ENCODE results near the gene RNU2-63P.
"Not testable (repeated sequence)": the region's sequence is repeated elsewhere in the genome, so short reads cannot be mapped to it uniquely, and the experiment has no call there.

The RNU2-63P gene

GRCh38 chr2:88028931-88029330, 12.6 kb upstream of the RNU2-63P start:
- DNase-seq (ENCODE audit: low read depth), result no peak

- no peak for DNase-seq (ENCODE audit: low read depth)
These were observed 11.5 kb upstream of the RNU2-63P start for GRCh38 chr2:88027697-88028389.

- no peak for DNase-seq (ENCODE audit: low read depth)
These were observed 8.2 kb upstream of the RNU2-63P start for GRCh38 chr2:88024509-88024908.

GRCh38 chr2:88022669-88022921, 6.2 kb upstream of the RNU2-63P start:
- no peak for DNase-seq (ENCODE audit: low read depth)

- DNase-seq (ENCODE audit: low read depth), result no peak
These were observed 3.6 kb upstream of the RNU2-63P start for GRCh38 chr2:88019985-88020384.

GRCh38 chr2:88018909-88019308, 2.6 kb upstream of the RNU2-63P start:
- DNase-seq (ENCODE audit: low read depth), result no peak

- not testable (repeated sequence) for DNase-seq (ENCODE audit: low read depth)
These were observed 1.9 kb upstream of the RNU2-63P start for GRCh38 chr2:88018077-88018805.

DNA sequence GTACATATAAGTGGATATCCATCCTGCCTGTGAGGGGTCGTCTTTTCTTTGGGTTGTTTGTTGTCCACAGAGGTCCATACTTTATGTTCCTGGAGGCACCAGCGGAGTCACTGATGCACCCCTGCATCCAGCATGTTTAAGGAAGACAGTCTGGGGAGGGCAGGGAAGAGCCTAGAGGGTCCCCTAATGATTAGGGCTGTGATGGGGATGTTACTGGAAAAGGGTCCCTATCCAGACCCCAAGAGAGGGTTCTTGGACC, 1.4 kb upstream of the RNU2-63P start:
- not testable (repeated sequence) for DNase-seq (ENCODE audit: low read depth)

GRCh38 chr2:88016960-88017779, 823 bp upstream of the RNU2-63P start:
- DNase-seq (ENCODE audit: low read depth), result peak; percentile 22

DNA sequence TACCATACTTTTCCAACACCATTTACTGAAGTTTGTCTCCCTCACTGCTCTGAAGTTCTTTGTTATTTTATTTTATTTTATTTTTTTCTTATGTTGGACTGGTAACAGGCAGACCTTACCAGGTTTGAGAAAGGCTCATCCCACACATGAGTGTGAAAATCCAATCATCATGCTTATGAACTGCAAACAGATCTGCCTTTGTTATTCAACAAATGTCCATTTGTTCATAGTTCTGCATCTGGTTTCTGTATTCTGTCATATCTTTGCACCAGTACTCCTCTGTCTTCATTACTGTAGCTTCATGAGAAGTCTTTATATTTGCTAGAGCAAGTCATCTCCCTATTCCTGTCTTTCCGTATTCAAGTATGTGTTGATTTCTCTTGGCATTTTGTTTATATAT, 5.3 kb downstream of the RNU2-63P start:
- DNase-seq (ENCODE audit: low read depth), result no peak

- DNase-seq (ENCODE audit: low read depth), result no peak
These were observed 6.2 kb downstream of the RNU2-63P start for GRCh38 chr2:88010136-88010535.

GRCh38 chr2:88006912-88007439, 9.4 kb downstream of the RNU2-63P start:
- no peak for DNase-seq (ENCODE audit: low read depth)

DNA sequence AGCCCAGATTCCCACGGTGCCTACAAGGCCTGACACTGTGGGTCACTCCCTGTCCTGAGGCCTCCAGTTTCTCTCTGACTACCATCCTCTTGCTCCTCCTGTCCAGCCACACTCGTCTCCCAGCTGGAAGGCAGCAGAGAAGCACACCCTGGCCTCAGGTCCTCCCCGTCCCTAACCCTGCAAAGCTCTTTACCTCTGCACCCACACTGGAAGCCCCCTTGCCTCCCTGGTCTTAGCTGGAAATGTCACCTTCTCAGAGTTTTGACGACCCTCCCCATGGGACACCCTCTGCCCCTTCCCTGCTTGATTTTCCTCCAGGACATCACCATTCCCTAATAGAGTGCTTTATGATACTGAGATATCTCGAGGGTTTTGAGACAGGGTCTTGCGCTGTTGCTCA, 10.6 kb downstream of the RNU2-63P start:
- no peak for DNase-seq (ENCODE audit: low read depth)

GRCh38 chr2:88003074-88003755, 13.1 kb downstream of the RNU2-63P start:
- DNase-seq (ENCODE audit: low read depth), result no peak

- no peak for DNase-seq (ENCODE audit: low read depth)
These were observed 14.0 kb downstream of the RNU2-63P start for GRCh38 chr2:88002359-88002707.

DNA sequence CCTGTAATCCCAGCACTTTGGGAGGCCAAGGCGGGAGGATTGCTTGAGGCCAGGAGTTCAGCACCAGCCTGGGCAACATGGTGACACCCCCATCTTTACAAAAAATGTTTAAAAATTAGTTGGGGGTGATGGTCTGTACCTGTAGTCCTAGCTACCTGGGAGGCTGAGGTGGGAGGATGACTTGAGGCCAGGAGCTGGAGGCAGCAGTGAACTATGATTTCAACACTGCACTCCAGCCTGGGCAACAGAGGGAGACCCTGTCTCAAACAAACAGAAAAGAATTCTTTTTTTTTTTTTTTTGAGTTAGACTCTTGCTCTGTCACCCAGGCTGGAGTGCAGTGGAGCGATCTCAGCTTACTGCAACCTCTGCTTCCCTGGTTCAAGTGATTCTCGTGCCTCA, 15.9 kb downstream of the RNU2-63P start:
- DNase-seq (ENCODE audit: low read depth), result not testable (repeated sequence)

DNA sequence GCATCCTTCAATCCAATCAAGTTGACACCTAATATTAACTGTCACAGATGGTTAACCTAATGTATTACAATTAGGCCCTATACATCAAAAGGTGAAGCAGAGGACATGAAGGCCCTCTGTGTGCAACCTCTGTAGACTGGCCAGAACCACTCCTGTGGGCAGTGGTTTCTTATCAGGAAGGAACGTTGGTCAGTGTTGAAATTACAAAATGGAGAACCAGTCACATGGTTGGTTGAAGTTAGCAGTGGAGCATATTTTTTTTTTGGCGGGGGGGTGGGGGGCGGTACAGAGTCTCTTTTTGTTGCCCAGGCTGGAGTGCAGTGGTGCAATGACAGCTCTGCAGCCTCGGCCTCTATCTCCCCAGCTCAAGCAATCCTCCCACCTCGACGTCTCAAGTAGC, 19.8 kb downstream of the RNU2-63P start:
- no peak for DNase-seq (ENCODE audit: low read depth)

DNA sequence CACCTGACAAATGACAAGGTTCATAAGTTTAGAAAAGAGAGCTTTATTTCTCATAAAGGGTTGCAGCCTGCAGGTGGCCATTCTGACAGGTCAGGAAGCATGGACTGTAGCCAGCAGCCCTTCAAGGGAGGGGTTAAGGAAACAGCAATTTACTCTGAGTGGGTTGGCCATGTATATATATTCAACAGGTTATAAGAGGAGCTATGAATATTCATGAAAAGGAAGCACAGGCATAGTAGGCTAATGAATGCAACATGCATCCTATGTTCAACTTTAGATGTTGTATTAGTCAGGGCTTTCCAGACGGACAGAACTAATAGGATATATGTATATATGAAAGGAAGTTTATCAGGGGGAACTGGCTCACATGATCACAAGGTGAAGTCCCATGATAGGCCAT, 20.6 kb downstream of the RNU2-63P start:
- no peak for DNase-seq (ENCODE audit: low read depth)

DNA sequence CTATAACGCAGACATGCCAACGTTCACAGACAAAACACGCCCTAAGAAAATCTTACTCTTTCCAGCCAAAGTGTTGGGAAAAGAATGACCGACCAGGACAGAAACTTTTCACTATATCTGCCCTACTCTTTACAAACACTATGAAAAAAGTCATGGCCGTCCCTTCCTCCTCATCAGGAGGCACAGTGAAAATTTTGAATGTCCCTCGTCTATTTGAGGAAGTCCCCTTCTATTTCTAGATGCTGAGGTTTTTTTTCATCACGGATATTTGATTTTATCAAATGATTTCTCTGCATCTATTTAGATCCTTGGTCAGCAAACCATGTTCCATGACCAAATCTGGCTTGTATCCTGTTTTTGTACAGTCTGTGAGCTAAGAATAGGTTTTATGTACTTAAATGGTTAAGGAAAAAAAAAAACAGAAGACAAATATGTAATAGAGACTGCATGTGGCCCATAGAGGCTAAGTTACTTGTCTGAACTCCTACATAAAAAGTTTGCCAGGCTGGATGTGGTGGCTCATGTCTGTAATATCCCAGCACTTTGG, 22.0 kb downstream of the RNU2-63P start:
- DNase-seq (ENCODE audit: low read depth), result not testable (repeated sequence)

GRCh38 chr2:87992569-87992968, 23.8 kb downstream of the RNU2-63P start:
- DNase-seq (ENCODE audit: low read depth), result not testable (repeated sequence)

GRCh38 chr2:87987473-87987872, 28.9 kb downstream of the RNU2-63P start:
- not testable (repeated sequence) for DNase-seq (ENCODE audit: low read depth)

DNA sequence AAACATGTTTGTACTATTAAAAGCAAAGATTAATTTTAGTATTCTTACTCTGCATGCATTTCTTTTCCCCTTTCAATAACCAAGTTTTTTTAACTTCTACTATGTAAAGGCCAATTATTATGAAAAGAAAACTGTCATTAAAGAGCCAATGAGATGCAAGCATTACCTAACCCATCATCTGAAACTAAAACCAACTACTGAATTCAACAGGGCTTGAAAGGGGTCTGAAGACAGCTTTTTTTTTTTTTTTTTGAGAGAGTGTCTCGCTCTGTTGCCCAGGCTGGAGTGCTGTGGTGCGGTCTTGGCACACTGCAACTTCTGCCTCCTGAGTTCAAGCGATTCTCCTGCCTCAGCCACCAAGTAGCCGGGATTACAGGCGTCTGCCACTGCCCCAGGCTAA, 30.4 kb downstream of the RNU2-63P start:
- not testable (repeated sequence) for DNase-seq (ENCODE audit: low read depth)
